Thyroid gland (tissue), 4 donors: Measurements from ENCODE around the gene F11R. TPM values are rescaled to one million over a fixed set of nuclear protein-coding genes. Genes with fewer than 3 reads are reported as not detected.
A peak's percentile ranks its signal among the peaks of the same experiment; 100 is the strongest.
"Not testable (repeated sequence)": the region's sequence is repeated elsewhere in the genome, so short reads cannot be mapped to it uniquely, and the experiment has no call there.

ENCODE experiments used
- DNase-seq, 2 donors: peaks; one replicate each; pipeline ENCODE4 v3.0.0-alpha.2; 2019
- H3K27ac ChIP-seq, 3 donors: fragments of 200-600 bp; sonication (generic); 1 replicate in 2 of 3; 2 replicates in 1 of 3; pipeline ENCODE4 v1.5.1; 2016 to 2019; ENCODE audit warnings: mild to moderate bottlenecking in 1 of 3, moderate library complexity in 1 of 3
- H3K27me3 ChIP-seq: fragments of 200-600 bp; sonication (generic); one replicate; pipeline ENCODE4 v1.5.1; 2019
- H3K36me3 ChIP-seq, 2 donors: fragments of 200-600 bp; sonication (generic); one replicate each; pipeline ENCODE4 v1.5.1; 2016 to 2019
- H3K4me1 ChIP-seq, 2 donors: fragments of 200-600 bp; sonication (generic); one replicate each; pipeline ENCODE4 v1.5.1; 2017 to 2019
- H3K4me3 ChIP-seq, 3 donors: fragments of 200-600 bp; sonication (generic); replicated peaks in 1 of 3; 1 replicate in 2 of 3; 2 replicates in 1 of 3; pipeline ENCODE4 v1.5.1; 2016; ENCODE audit warnings: mild to moderate bottlenecking in 1 of 3
- H3K9me3 ChIP-seq: fragments of 200-600 bp; sonication (generic); one replicate; pipeline ENCODE4 v1.5.1; 2017
- POLR2A ChIP-seq, 2 donors: fragments of 450-650 bp; IDR thresholded peaks; one replicate each; pipeline ENCODE4 v1.6.1; 2017; ENCODE audit warnings: antibody characterized with exemption in 2 of 2, mild to moderate bottlenecking in 2 of 2, moderate library complexity in 1 of 2
- WGBS, 2 donors: methylation state at CpG; one replicate each; pipeline ENCODE4 v1.1.5; 2017; 5-methylcytosine and 5-hydroxymethylcytosine counted together
- intact Hi-C: fragments of 100-400 bp; cut with DNase I; formaldehyde crosslinking; loops from one replicate; pipeline ENCODE4 v1.15.1; 2023
- total RNA-seq, 4 donors: library from RNA; depleted of rRNA; stranded (reverse); fragments of >200 nt; gene quantifications; one replicate each; pipeline ENCODE4 v1.2.3, GENCODE V29; 2016
- TF ChIP-seq, protein P1 (sequence below), 6 experiments: fragments of 200-600 bp in 3 of 6; fragments of 450-650 bp in 3 of 6; sonication (generic) in 3 of 6; IDR thresholded peaks; one replicate each; pipeline ENCODE4 v1.5.1; 2016 to 2019; ENCODE audit warnings: antibody characterized with exemption in 6 of 6, mild to moderate bottlenecking in 2 of 6, inconsistent platforms in 1 of 6, moderate library complexity in 1 of 6

Gene F11R
- total RNA-seq, 4 donors from 2014 or later = 80.8 to 122 (median 98.3) TPM

DNA sequence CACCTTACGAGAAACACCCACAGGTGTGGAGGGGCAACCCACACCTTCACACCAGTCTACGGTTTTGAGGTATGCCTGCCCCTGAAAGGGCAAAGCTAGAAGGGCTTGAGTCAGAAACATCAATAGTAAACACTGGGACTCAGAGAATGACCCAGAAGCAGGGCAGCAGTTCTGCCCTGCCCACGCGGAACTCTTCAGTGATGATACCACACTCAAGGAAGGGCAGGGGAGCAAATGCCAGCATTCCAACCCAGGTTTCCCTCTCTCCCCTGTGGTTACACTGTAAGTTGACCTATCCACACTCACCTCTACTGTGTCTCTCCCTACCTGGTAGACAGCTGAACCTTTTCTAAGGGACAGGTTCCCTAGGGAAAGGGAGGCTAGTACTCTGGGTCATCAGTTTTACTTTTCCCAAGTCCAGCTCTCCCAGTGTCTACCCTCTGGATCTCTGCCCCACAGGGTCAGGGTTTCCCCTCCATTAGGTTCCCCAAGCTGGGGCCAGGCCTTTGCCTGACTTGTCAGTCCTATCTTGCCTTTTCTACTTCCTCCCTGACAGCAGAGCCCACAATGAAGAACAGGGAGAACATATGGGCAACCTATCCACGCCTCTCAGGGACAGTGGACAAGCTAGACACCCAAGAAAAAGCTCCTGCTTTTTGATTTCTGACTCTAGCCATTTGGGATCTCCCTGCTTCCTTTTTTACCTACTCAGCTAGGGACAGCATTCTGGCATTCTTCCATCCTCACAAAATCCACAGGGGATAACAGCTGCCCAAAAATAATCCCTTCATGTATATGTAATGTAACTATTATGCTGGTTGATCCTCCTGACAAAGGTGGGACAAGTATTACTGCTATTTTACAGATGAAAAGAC, 3.0 kb downstream of the F11R start:
- Histone ChIP-seq H3K36me3 (no peaks in the 10 kb centered on the region), H3K27ac (peak overlapping the region; percentile 66 to 82 (median 71)), H3K4me1 (peaks cover 61 to 63% of the 10 kb centered on the region in 2 donors), H3K9me3 (no peaks in the 10 kb centered on the region), H3K4me3 (no peak overlapping the region), H3K27me3 (no peaks in the 10 kb centered on the region)
- TF ChIP-seq POLR2A (IDR thresholded peaks at IDR 0.05) = no peak
- TF ChIP-seq, protein P1, sequence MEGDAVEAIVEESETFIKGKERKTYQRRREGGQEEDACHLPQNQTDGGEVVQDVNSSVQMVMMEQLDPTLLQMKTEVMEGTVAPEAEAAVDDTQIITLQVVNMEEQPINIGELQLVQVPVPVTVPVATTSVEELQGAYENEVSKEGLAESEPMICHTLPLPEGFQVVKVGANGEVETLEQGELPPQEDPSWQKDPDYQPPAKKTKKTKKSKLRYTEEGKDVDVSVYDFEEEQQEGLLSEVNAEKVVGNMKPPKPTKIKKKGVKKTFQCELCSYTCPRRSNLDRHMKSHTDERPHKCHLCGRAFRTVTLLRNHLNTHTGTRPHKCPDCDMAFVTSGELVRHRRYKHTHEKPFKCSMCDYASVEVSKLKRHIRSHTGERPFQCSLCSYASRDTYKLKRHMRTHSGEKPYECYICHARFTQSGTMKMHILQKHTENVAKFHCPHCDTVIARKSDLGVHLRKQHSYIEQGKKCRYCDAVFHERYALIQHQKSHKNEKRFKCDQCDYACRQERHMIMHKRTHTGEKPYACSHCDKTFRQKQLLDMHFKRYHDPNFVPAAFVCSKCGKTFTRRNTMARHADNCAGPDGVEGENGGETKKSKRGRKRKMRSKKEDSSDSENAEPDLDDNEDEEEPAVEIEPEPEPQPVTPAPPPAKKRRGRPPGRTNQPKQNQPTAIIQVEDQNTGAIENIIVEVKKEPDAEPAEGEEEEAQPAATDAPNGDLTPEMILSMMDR (IDR thresholded peaks at IDR 0.05) = no peak
- intact Hi-C loops = no loop called here
- WGBS, 2 donors = 61 to 72% methylated on average over 5 of the region's 5 CpGs
- no peak for DNase-seq

DNA sequence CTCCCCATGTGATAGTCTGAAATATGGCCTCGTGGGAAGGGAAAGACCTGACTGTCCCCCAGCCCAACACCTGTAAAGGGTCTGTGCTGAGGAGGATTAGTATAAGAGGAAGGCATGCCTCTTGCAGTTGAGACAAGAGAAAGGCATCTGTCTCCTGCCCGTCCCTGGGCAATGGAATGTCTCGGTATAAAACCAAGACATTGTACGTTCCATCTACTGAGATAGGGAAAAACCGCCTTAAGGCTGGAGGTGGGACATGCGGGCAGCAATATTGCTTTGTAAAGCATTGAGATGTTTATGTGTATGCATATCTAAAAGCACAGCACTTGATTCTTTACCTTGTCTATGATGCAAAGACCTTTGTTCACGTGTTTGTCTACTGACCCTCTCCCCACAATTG, 3.8 kb downstream of the F11R start:
- intact Hi-C loops, H3K9me3 ChIP-seq, H3K36me3 ChIP-seq, H3K27me3 ChIP-seq, DNase-seq, H3K4me3 ChIP-seq: not testable (repeated sequence)
- Histone ChIP-seq H3K4me1 (peaks cover 63 to 69% of the 10 kb centered on the region in 2 donors), H3K27ac (peak overlapping the region; percentile 66 to 82 (median 71))
- 43 to 57% methylated on average over 6 to 7 of the region's 7 CpGs for whole genome bisulfite sequencing, 2 donors

DNA sequence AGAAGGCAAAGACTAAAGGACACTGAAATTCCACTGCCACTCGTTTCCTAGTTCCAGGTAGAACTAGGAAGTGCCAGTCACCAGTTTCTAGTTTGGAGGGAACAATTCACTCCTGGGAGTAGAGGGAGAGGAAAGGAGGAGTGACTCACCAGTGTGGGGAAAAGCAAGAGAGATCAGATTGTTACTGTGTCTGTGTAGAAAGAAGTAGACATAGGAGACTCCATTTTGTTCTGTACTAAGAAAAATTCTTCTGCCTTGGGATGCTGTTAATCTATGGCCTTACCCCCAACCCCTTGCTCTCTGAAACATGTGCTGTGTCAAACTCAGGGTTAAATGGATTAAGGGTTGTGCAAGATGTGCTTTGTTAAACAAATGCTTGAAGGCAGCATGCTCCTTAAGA, 4.3 kb downstream of the F11R start:
- H3K36me3 ChIP-seq, H3K4me3 ChIP-seq, H3K27me3 ChIP-seq, H3K9me3 ChIP-seq, intact Hi-C loops, DNase-seq: not testable (repeated sequence)
- WGBS, 2 donors = 15 to 22% methylated on average over 1 of the region's 1 CpG
- peak overlapping the region; percentile 65 to 94 (median 76) for H3K27ac ChIP-seq
- H3K4me1 ChIP-seq = peaks cover 65 to 74% of the 10 kb centered on the region in 2 donors

GRCh38 chr1:161013488-161014230, 7.3 kb downstream of the F11R start:
- intact Hi-C loops = no loop called here
- TF ChIP-seq POLR2A (IDR thresholded peaks at IDR 0.05) = peak in 1 of 2 donors; percentile 30
- TF ChIP-seq, protein P1 (IDR thresholded peaks at IDR 0.05) = no peak
- Histone ChIP-seq H3K27ac (peak overlapping the region; percentile 79 to 94 (median 93)), H3K4me1 (peaks cover 73 to 81% of the 10 kb centered on the region in 2 donors), H3K9me3 (no peaks in the 10 kb centered on the region), H3K4me3 (no peak overlapping the region), H3K27me3 (no peaks in the 10 kb centered on the region), H3K36me3 (no peaks in the 10 kb centered on the region)
- WGBS, 2 donors = 22 to 26% methylated on average over 14 to 15 of the region's 15 CpGs
- peak; percentile 82 to 85 for DNase-seq

DNA sequence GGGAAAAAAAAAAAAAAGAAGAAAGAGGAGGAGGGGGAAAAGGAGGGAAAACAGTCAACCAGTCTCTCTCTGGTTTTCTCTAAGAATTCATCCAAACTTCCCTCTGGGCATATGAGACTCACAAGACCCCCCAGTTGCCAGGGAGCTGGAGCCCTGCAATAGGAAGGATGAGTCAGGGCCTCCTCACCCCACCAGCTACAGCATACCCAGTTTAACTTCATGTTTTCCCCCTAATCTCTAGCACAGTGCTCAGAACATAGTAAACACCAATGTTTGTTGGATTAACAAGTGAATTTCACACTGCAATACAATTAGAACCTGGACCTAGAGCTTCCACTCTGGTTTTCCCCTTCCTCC, 7.8 kb downstream of the F11R start:
- DNase-seq = no peak
- Histone ChIP-seq H3K4me3 (no peak overlapping the region), H3K9me3 (no peaks in the 10 kb centered on the region), H3K27me3 (no peaks in the 10 kb centered on the region), H3K4me1 (peaks cover 71 to 78% of the 10 kb centered on the region in 2 donors), H3K27ac (peak overlapping the region; percentile 79 to 94 (median 93)), H3K36me3 (no peaks in the 10 kb centered on the region)
- TF ChIP-seq POLR2A (IDR thresholded peaks at IDR 0.05) = no peak
- TF ChIP-seq, protein P1 (IDR thresholded peaks at IDR 0.05) = no peak
- intact Hi-C loops = no loop called here

DNA sequence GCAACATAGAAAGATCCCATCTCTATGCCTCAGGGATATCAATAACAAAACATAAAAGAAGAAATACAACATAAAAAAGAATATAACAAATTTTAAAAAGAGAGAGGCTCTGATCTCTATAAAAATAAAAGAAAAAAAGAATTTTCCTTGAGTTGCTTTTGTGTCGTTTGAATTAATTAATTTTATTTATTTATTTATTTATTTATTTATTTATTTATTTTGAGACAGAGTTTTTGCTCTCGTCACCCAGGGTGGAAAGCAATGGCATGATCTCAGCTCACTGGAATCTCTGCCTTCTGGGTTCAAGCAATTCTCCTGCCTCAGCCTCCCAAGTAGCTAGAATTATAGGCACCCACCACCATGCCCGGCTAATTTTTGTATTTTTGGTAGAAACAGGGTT, 8.5 kb downstream of the F11R start:
- Histone ChIP-seq H3K4me3 (no peak overlapping the region), H3K27me3 (no peaks in the 10 kb centered on the region), H3K27ac (peak overlapping the region in 1 of 3 donors; percentile 94), H3K36me3 (no peaks in the 10 kb centered on the region), H3K9me3 (no peaks in the 10 kb centered on the region), H3K4me1 (peaks cover 64 to 71% of the 10 kb centered on the region in 2 donors)
- 95 to 97% methylated on average over 3 of the region's 3 CpGs for WGBS, 2 donors
- intact Hi-C loops = no loop called here
- TF ChIP-seq, protein P1 (IDR thresholded peaks at IDR 0.05) = no peak
- TF ChIP-seq POLR2A (IDR thresholded peaks at IDR 0.05) = no peak
- no peak for DNase-seq
